WERI-Rb-1 (cell line): ENCODE measurements around the gene DGKB.

ENCODE experiments used
- DNase-seq: peaks from one replicate; pipeline ENCODE4 v3.0.0-alpha.2; 2020
- H3K27ac ChIP-seq: fragments of 250-450 bp; sonication (Bioruptor Pico); 2 replicates; pipeline ENCODE4 v1.5.1; 2020; ENCODE audit warnings: mild to moderate bottlenecking, moderate library complexity
- H3K27me3 ChIP-seq: fragments of 250-450 bp; sonication (Bioruptor Pico); 2 replicates; pipeline ENCODE4 v1.5.1; 2021; ENCODE audit warnings: mild to moderate bottlenecking, low read depth, moderate library complexity; ENCODE audit not compliant: insufficient read depth, severe bottlenecking
- H3K36me3 ChIP-seq: fragments of 250-450 bp; sonication (Bioruptor Pico); 2 replicates; pipeline ENCODE4 v1.5.1; 2020; ENCODE audit warnings: mild to moderate bottlenecking, moderate library complexity
- H3K4me3 ChIP-seq: 2 replicates; pipeline ENCODE4 v1.5.1; 2011; ENCODE audit warnings: low read depth, mild to moderate bottlenecking, control low read depth, low read length
- H3K9me3 ChIP-seq: fragments of 250-450 bp; sonication (Bioruptor Pico); 2 replicates; pipeline ENCODE4 v1.5.1; 2021; ENCODE audit warnings: mild to moderate bottlenecking, moderate library complexity; ENCODE audit not compliant: severe bottlenecking
- TF ChIP-seq, protein P1 (sequence below): IDR thresholded peaks from 2 replicates; pipeline ENCODE4 v1.5.1; 2011; ENCODE audit warnings: low read depth, mild to moderate bottlenecking, control low read depth, inconsistent platforms, low read length

Gene DGKB

DNA sequence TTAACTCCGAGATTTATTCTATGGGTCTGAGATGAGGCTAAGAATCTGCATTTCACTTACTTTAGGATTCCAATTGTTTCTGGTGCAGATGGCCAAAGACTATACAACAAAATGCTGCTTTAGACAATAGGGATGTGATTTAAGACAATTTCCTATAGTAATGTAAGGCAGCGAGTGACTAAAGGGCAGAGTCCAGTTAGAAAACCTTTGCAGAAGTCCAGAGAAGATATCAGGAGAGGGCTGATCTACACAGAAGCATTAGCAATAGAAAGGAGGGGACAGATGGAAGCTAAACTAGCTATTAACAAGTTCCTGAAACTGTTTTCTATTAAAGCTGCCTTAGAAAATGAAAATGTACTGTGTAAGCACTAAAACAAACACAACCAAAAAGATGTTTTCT, 398.9 kb downstream of the DGKB start:
- TF ChIP-seq, protein P1, sequence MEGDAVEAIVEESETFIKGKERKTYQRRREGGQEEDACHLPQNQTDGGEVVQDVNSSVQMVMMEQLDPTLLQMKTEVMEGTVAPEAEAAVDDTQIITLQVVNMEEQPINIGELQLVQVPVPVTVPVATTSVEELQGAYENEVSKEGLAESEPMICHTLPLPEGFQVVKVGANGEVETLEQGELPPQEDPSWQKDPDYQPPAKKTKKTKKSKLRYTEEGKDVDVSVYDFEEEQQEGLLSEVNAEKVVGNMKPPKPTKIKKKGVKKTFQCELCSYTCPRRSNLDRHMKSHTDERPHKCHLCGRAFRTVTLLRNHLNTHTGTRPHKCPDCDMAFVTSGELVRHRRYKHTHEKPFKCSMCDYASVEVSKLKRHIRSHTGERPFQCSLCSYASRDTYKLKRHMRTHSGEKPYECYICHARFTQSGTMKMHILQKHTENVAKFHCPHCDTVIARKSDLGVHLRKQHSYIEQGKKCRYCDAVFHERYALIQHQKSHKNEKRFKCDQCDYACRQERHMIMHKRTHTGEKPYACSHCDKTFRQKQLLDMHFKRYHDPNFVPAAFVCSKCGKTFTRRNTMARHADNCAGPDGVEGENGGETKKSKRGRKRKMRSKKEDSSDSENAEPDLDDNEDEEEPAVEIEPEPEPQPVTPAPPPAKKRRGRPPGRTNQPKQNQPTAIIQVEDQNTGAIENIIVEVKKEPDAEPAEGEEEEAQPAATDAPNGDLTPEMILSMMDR = no peak
- Histone ChIP-seq H3K27me3 (no peaks in the 10 kb centered on the region), H3K36me3 (no peaks in the 10 kb centered on the region), H3K9me3 (no peaks in the 10 kb centered on the region), H3K4me3 (no peak overlapping the region), H3K27ac (no peak overlapping the region)
- DNase-seq = no peak

DNA sequence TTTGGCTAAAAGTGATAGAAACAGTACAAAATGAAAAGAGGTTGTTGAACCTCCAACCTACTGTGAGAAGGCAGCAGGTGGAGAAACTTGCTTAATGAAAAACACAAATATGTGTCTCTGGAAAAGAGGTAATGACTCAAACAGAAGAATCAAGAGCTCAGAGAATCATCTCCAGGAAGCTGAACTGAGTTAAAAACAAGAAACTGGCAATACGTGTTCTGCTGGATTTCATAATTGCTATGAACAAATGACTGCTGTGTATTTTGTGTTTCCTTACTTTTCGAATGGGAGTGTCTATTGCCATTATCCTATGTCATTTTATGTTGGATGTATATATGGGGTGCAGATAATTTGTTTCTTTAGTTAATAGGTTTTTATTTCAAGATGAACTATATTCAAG, 401.1 kb downstream of the DGKB start:
- TF ChIP-seq, protein P1 = no peak
- Histone ChIP-seq H3K36me3 (no peaks in the 10 kb centered on the region), H3K4me3 (no peak overlapping the region), H3K27ac (no peak overlapping the region), H3K9me3 (no peaks in the 10 kb centered on the region), H3K27me3 (no peaks in the 10 kb centered on the region)
- no peak for DNase-seq

DNA sequence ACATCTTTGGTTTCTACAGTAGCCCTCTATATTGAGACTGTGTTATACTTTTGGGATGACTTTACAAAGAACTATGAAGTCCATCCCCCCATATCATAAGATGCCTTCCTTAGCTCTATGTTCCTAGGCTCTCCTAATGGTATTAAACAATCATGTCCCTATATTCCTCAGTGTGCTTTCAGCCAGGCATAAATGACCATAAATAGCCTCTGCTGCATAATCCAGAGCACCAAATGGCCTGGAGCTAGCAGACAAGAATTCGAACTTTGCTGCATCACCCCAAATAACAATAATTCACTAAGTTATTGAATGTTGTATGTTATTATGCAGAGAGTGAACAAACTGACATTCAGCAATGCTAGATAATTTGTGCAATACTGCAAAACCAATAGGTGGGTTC, 405.2 kb downstream of the DGKB start:
- H3K27ac ChIP-seq = no peak overlapping the region
- TF ChIP-seq, protein P1 = no peak

DNA sequence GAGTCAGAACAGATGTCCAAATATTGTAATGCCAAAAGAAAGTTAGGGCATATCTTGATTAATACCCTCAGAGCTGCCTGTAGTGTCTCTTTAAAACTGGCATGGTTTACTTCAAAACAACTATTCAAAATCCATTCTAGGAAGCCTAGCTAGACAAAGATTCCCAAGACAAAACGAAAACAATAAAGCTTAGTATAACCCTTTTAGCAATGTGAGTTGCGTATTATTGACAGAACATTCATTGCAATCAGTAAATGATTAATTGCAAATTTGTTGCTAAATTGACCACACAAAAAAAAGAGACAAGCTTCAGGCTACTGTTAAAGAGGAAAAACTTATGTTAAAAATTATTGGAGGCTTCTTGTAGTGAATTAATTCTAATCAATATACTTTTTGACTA, 406.9 kb downstream of the DGKB start:
- Histone ChIP-seq H3K27me3 (no peaks in the 10 kb centered on the region), H3K9me3 (no peaks in the 10 kb centered on the region), H3K4me3 (no peak overlapping the region), H3K36me3 (no peaks in the 10 kb centered on the region), H3K27ac (no peak overlapping the region)
- TF ChIP-seq, protein P1 = no peak
- DNase-seq = no peak

More for the DNA sequence above, 405.2 kb downstream of the DGKB start:
- Histone ChIP-seq H3K4me3 (no peak overlapping the region), H3K36me3 (no peaks in the 10 kb centered on the region), H3K9me3 (no peaks in the 10 kb centered on the region), H3K27me3 (no peaks in the 10 kb centered on the region)
- no peak for DNase-seq

DNA sequence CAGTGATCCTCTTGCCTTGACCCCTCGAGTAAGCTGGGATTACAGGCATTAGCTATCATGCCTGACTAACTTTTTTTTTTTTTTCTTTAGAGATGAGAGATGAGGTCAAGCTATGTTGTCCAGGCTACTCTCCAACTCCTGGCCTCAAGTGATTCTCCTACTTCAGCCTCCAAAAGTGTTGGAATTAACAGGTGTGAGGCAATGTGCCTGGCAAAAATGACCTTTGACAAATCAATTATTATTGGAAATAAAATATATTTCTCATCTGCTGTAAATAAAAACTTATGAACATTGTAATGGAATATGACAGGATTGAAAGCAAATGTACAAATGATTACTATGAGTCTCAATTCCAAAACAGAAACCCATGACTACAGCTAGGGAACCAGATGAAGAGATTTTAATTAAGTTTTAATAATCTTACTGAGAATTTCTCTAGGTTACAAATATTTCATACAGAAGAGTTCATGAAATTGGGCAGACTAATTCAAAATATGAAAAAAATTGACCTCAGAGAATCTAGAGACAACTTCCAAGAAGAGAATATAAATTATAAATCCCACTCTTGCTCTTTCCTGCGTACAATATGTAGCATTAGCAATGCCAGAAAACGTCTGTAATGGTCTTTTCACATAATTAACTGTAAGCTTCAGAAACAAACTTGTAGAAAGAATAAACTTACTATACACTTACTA, 414.7 kb downstream of the DGKB start:
- no peaks in the 10 kb centered on the region for H3K9me3 ChIP-seq
- TF ChIP-seq, protein P1 = no peak
- H3K27me3 ChIP-seq = no peaks in the 10 kb centered on the region
- no peaks in the 10 kb centered on the region for H3K36me3 ChIP-seq
- DNase-seq = peak; percentile 53
- H3K27ac ChIP-seq = no peak overlapping the region
- no peak overlapping the region for H3K4me3 ChIP-seq

DNA sequence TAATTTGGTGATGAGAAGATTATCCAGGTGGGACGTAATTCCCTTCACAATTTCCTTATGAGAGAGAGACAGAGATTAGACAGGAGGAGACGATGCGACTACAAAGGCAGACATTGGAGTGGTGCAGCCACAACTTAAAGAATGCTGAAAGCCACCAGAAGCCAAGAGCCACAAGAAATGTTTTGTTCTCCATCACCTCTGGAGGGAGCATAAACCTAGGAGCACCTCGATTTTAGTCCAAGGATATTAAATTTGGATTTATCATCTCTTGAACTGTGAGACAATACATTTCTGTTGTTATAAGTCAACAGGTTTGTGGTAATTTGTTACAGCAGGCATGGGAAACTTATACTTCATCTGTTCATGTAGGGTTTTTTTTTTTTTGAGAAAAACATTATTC, 418.9 kb downstream of the DGKB start:
- H3K27ac ChIP-seq = no peak overlapping the region

More for the DNA sequence above, 418.9 kb downstream of the DGKB start:
- no peaks in the 10 kb centered on the region for H3K9me3 ChIP-seq
- no peaks in the 10 kb centered on the region for H3K36me3 ChIP-seq
- TF ChIP-seq, protein P1 = no peak
- H3K27me3 ChIP-seq = no peaks in the 10 kb centered on the region
- DNase-seq = no peak
- no peak overlapping the region for H3K4me3 ChIP-seq
